Rectal smooth muscle tissue (tissue), 1 donor: ENCODE results near the gene GNAO1.

Experiments
- H3K27ac ChIP-seq: one replicate; pipeline ENCODE4 v1.7.0; 2013; ENCODE audit warnings: low read depth, low read length, inconsistent platforms
- H3K27me3 ChIP-seq: one replicate; pipeline ENCODE4 v1.7.0; 2013; ENCODE audit warnings: low read length; ENCODE audit not compliant: control insufficient read depth, insufficient read depth
- H3K36me3 ChIP-seq: one replicate; pipeline ENCODE4 v1.7.0; 2013; ENCODE audit warnings: low read length; ENCODE audit not compliant: control insufficient read depth, insufficient read depth
- H3K4me1 ChIP-seq: one replicate; pipeline ENCODE4 v1.7.0; 2013; ENCODE audit warnings: low read length; ENCODE audit not compliant: control insufficient read depth, insufficient read depth
- H3K4me3 ChIP-seq: one replicate; pipeline ENCODE4 v1.7.0; 2013; ENCODE audit warnings: low read length
- H3K9ac ChIP-seq: one replicate; pipeline ENCODE4 v1.7.0; 2013; ENCODE audit warnings: low read length

The GNAO1 gene

DNA sequence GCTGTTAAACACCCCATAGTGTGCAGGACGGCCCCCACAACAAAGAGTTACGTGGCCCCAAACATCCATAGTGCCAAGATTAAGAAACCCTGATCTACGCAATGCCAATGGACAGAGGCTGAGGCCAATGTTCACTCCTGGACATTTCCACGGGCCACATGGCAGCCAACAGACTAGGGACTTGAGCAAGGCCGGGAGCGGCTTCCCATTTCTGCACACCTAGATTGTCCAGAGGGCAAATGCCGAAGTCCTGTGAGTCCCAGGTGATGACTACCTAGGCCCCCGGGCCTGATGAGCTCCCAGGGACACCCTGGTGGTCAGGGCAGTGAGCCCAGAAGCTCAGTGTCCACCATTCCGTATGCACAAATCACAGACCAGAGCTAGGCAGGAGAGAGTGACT, 138.6 kb downstream of the GNAO1 start:
- Histone ChIP-seq H3K4me3 (no peak overlapping the region), H3K4me1 (no peaks in the 10 kb centered on the region), H3K9ac (no peak overlapping the region), H3K27ac (no peak overlapping the region), H3K27me3 (no peaks in the 10 kb centered on the region), H3K36me3 (peaks cover 3% of the 10 kb centered on the region)

DNA sequence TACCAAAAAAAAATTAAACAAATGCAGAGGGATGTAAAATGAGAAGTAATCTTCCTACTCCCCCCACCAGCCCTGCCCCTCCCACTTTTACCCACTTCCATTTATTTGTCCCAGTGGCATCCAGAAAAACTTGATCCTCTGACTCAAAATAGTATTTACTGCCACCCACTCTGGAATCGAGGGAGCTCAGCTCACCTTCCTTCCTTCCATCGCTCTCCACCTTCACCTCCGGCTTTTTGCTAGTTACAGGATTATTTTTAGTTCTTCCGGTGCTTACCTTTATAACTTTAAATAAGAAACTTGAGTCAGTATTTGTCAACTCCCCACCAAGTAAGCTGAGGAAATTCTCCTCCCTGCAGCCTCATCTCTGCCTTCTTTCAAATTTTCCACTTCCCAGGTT, 139.2 kb downstream of the GNAO1 start:
- Histone ChIP-seq H3K4me1 (no peaks in the 10 kb centered on the region), H3K27me3 (no peaks in the 10 kb centered on the region), H3K9ac (no peak overlapping the region), H3K27ac (no peak overlapping the region), H3K36me3 (peaks cover 3% of the 10 kb centered on the region), H3K4me3 (no peak overlapping the region)

DNA sequence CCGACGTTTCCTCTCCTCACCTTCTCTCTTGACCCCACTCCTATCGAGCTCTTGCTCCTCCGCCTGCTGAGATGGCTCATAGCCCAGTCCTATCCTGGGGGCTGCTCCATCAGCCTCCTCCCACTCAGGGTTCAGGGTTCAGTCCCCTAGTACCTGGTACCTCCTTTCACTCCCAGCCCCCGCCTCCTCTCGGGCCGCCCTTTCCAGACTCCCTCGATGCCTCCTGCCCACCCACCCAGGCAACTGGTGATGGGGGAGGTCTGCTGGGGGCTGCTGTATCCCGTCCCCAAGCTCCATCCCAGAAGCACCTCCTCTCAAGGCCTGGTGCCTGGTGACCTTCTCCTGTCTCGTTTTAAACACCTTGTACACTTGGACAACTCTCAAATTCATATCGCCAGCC, 140.1 kb downstream of the GNAO1 start:
- peaks cover 3% of the 10 kb centered on the region for H3K36me3 ChIP-seq
- no peak overlapping the region for H3K27ac ChIP-seq
- H3K9ac ChIP-seq, result no peak overlapping the region
- H3K4me1 ChIP-seq, result no peaks in the 10 kb centered on the region
- H3K27me3 ChIP-seq, result no peaks in the 10 kb centered on the region
- no peak overlapping the region for H3K4me3 ChIP-seq

DNA sequence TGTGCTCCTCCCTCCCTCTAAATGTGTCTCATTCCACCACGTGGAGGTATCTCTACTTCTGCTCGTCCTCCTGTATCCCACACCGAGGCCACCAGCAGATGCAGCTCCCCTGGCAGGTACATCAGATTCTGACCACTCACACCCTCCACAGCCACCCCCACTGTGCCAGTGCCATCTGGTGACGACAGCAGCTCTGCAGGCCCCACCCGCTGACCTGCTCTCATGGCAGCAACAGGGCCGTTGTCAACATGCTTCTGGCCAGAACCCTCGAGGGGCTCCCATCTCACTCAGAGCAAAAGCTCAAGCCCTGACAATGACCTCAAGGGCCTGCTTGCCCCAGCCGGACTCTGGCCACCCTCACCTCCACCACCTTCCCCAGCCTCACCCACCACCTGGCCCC, 140.6 kb downstream of the GNAO1 start:
- Histone ChIP-seq H3K4me1 (no peaks in the 10 kb centered on the region), H3K4me3 (no peak overlapping the region), H3K9ac (no peak overlapping the region), H3K36me3 (peaks cover 3% of the 10 kb centered on the region), H3K27ac (no peak overlapping the region), H3K27me3 (no peaks in the 10 kb centered on the region)

DNA sequence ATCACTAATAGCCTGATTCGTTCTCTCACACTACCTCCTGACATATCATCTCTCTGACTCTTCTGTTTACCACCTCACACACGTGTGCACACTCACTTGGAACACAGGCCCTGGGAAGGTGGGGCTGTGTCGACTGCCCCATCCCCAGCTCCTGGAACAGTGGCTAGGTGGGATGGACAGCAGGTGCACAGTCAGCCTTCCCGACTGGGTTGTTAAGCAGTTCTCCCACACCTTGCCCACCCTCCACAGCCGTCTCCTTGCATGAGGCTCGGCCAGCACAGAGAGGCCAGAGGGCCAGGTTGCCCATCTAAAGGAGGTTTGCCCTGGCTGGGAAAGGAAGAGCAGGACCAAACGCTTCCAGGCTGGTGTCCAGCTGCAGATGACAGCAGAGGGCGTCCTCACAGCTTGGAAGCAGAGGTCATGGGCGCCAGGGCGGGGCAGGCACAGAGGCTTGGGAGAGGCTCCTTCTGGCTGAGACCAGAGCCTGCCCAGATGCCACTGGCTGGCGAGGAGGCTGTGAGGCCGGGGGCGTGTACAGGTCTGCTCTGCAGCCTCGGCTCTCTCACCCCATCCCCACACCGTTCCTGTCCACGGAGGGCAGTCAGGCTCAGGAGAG, 141.3 kb downstream of the GNAO1 start:
- Histone ChIP-seq H3K4me3 (no peak overlapping the region), H3K27ac (no peak overlapping the region), H3K27me3 (no peaks in the 10 kb centered on the region), H3K4me1 (no peaks in the 10 kb centered on the region), H3K36me3 (peaks cover 3% of the 10 kb centered on the region), H3K9ac (no peak overlapping the region)

DNA sequence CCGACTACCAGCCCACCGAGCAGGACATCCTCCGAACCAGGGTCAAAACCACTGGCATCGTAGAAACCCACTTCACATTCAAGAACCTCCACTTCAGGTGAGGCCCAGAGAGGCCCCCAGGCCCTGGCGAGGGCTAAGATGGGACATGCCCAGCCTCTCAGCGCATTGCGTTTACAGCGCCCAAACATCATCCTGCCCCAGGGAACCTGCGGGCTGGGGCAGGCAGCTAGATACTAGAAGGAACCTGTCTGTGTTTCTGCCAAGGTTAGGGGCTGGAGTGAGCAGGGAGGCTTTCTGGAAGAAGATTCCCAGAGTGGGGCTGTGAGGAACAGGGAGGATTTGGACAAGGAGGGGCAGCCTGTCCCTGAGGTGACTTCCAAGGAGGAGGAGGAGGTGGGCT, 143.5 kb downstream of the GNAO1 start:
- H3K9ac ChIP-seq, result no peak overlapping the region
- H3K36me3 ChIP-seq, result no peaks in the 10 kb centered on the region
- H3K4me3 ChIP-seq, result no peak overlapping the region
- no peaks in the 10 kb centered on the region for H3K27me3 ChIP-seq
- no peak overlapping the region for H3K27ac ChIP-seq
- no peaks in the 10 kb centered on the region for H3K4me1 ChIP-seq

DNA sequence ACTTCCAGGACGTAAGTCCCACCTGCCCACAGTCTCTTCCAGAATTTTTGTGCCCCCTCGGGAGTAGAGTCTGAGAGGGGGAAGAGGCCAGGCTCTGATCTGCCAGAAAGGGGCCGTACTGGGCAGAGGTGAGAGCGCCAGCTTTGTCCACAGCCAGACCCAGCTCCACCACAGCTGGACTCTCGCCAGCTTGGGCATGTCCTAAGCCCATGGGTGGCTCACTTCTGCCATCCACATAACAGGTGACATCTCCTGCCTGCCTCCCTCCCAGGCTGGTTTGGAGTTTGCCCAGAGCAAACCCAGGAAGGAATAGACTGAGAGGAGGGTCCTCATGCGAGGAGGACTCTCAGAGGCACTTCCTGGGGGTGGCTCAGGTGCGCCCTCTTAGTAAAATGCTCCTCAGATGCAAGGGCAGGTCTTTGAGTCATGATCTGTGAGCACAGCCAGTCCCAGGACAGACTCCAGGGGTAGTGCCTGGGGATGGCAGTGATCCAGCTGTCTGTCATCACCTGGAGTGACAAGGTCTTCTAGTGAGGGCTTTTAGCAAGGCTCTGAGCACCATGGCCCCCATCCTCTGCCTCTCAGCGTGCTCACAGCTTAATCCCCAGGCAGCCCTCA, 144.9 kb downstream of the GNAO1 start:
- Histone ChIP-seq H3K36me3 (no peaks in the 10 kb centered on the region), H3K27me3 (no peaks in the 10 kb centered on the region), H3K9ac (no peak overlapping the region), H3K4me3 (no peak overlapping the region), H3K27ac (no peak overlapping the region), H3K4me1 (no peaks in the 10 kb centered on the region)

DNA sequence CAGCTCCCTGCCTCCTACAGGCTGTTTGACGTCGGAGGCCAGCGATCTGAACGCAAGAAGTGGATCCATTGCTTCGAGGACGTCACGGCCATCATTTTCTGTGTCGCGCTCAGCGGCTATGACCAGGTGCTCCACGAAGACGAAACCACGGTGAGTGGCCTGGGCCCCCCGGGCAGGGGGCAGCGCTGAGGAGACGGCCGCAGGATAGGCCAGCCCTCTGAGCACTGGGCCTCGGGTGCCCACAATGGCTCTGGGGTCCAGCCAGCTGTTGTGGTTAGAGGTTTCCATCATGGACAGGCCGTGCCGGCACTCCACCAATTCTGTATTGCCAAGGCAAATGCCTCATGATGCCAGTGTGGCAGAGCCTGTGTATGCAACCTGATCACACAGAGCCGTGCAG, 145.4 kb downstream of the GNAO1 start:
- Histone ChIP-seq H3K4me3 (no peak overlapping the region), H3K27ac (no peak overlapping the region), H3K4me1 (no peaks in the 10 kb centered on the region), H3K36me3 (no peaks in the 10 kb centered on the region), H3K27me3 (no peaks in the 10 kb centered on the region), H3K9ac (no peak overlapping the region)

DNA sequence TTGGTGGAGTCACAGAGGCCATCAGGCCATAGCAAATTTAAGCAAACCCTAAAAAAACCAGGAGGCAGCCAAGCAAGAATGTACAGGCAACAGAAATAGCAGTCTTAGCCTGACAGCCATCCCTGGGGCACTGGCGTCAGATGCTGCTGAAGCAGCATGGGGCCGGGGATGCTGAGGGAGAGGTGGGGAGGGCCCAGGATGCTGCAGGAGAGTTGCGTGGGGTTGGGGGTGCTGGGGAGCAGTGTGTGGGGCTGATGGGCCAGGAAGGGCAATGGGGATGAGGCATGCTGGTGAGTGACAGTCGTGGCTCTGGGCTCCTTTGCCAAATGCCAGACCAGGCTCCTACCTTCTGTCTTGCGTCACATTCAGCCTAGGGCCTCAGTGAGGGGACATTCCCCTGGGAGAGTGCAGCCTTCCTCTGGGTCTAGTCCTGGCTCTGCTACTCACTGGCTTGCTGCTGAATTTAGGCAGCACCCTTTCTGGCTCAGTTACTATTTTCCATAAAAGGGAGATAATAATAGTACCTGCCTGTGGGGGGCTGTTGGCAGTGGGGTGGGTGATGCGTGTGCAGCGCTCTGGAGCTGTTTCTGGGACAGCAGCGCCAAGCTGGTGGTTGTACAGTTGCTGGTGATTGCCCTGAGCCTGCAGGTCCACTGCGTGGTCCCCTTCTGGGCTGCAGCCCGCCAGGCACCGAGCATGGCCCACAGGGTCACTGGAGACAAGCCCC, 146.0 kb downstream of the GNAO1 start:
- no peak overlapping the region for H3K4me3 ChIP-seq
- H3K9ac ChIP-seq, result no peak overlapping the region
- no peaks in the 10 kb centered on the region for H3K27me3 ChIP-seq
- H3K27ac ChIP-seq, result no peak overlapping the region
- H3K36me3 ChIP-seq, result peaks cover 3% of the 10 kb centered on the region
- H3K4me1 ChIP-seq, result no peaks in the 10 kb centered on the region

DNA sequence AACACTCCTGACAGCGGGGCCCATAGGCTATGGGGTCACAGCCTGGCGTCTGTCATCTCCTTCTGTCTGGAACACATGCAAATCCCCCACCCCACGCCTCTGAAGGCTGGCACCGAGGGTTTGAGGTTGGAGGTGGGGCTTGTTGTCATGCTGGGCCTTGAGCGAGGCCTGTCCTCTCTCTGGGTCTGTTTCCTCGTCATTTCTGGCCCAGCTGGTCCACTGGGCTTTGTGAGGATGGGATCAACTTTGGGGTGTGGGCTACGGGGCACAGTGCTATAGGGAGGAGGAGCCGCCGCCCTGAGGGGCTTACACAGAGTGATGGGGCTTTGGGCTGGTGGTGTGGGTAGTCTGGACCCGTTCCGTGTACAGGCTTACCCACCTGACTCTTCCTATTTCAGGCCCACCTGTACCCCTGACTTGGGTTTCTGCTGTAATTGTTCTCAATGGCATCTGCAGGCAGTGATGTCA, 146.6 kb downstream of the GNAO1 start:
- Histone ChIP-seq H3K9ac (no peak overlapping the region), H3K27me3 (no peaks in the 10 kb centered on the region), H3K36me3 (peaks cover 3% of the 10 kb centered on the region), H3K4me3 (no peak overlapping the region), H3K27ac (no peak overlapping the region), H3K4me1 (no peaks in the 10 kb centered on the region)

DNA sequence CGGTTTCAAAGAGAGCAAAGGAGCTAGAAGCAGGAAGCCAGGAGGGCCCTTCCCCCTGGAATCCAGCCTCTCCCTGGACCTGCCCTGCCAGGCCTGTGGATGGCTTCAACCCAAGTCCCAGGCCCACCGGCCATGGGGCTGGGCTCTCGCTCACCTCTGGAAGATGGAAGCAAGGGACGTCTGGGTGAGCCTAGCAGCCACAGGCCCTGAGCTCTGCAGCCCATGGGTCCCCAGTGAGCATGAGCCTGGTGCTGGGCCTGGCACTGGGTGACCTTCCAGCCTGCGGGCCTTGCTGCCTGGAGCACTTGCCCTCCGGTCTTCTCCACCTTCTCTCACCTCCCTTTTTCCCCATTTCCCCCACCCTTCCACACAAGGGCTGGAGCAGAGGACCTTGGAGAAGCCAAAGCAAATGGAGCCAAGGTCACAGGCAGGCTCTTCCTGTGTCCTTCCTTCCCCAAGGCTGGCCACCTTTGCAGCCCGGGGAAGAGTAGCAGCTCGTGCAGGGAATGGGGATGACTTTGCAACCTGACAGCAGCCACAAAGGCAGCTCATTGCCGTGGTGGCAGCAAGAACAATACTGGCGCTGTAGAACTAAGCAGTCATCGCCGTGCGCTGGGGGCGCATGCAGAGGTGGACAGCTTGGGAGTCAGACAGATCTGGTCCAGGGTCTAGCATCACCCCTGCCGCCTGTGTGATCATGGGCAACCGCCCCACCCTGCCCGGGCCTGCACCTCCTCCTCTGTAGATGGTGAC, 147.5 kb downstream of the GNAO1 start:
- no peak overlapping the region for H3K9ac ChIP-seq
- no peaks in the 10 kb centered on the region for H3K4me1 ChIP-seq
- no peaks in the 10 kb centered on the region for H3K27me3 ChIP-seq
- H3K36me3 ChIP-seq, result peaks cover 3% of the 10 kb centered on the region
- no peak overlapping the region for H3K4me3 ChIP-seq
- no peak overlapping the region for H3K27ac ChIP-seq

DNA sequence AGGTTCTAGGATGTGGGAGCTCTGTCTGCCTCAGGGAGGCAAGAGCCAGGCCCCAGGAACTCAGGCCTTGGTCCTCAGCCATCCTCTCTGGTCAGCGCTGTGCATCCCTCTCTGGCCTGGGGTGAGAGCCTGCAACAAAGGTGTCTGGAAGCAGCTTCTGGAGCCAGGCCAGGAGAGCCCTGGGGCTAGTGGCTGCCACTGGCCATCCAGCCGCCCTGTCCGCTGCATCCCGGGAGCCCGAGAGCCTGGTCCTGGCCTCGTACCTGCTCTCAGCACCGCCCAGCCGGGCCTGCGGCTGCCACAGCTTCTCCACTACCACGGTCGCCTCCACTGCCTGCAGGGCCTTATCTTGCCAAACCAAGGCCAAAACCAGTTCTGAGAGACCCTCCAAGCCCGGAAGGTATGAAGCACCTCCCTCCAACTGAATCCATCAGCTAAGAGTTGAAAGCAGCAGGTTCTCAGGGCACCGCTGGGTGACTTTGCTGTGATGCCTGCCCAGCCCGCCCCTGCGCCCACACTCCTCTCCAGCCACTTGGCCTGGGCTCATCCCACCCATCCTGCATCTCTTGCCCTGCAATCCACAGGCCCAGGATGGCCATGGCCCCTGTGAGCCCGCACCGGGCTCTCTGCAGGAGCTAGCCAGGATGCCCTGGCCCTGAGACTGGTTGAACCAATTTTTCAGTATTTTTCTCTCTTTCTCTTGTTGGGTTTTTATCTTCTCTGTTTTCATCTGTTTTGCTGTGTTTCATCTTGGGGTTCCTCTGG, 148.3 kb downstream of the GNAO1 start:
- H3K9ac ChIP-seq, result no peak overlapping the region
- H3K4me1 ChIP-seq, result no peaks in the 10 kb centered on the region
- no peak overlapping the region for H3K4me3 ChIP-seq
- H3K27ac ChIP-seq, result no peak overlapping the region
- H3K27me3 ChIP-seq, result no peaks in the 10 kb centered on the region
- H3K36me3 ChIP-seq, result peaks cover 3% of the 10 kb centered on the region
